Measurements from ENCODE around the gene DHX35.

The DHX35 gene

DNA sequence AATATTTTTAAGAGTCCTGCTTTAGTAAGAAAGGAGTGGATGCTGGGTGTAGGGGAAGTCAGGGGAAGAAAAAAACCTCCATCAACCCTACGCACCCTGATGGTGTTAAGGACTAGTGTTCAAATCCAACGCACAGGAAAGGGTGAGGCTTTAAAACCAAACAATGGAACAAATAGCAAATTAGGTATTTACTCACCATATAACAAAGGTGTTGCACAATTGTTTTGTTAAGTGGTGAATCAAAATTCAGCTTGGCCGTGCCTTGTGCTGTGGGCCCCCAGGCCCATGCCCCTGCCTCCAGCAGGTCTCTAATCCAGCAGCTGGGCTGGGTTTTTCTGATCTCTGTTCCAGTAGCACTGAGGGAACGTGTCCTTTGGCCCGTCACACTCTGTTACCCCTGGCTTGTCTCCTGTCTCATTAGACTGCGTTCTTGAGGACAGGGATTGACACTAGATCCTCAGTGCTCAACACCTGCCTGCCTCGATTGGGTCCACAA lies 24.1 kb upstream of the DHX35 start:
- in situ Hi-C loops (cut with MboI; ENCODE audit: low sequenced_read_pairs, unreplicated experiment), result no loop called here
- TF ChIP-seq, protein P1, sequence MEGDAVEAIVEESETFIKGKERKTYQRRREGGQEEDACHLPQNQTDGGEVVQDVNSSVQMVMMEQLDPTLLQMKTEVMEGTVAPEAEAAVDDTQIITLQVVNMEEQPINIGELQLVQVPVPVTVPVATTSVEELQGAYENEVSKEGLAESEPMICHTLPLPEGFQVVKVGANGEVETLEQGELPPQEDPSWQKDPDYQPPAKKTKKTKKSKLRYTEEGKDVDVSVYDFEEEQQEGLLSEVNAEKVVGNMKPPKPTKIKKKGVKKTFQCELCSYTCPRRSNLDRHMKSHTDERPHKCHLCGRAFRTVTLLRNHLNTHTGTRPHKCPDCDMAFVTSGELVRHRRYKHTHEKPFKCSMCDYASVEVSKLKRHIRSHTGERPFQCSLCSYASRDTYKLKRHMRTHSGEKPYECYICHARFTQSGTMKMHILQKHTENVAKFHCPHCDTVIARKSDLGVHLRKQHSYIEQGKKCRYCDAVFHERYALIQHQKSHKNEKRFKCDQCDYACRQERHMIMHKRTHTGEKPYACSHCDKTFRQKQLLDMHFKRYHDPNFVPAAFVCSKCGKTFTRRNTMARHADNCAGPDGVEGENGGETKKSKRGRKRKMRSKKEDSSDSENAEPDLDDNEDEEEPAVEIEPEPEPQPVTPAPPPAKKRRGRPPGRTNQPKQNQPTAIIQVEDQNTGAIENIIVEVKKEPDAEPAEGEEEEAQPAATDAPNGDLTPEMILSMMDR (IDR thresholded peaks at IDR 0.05; ENCODE audit: borderline replicate concordance, control extremely low read depth, extremely low read depth, insufficient read depth, missing control alignments), result no peak

DNA sequence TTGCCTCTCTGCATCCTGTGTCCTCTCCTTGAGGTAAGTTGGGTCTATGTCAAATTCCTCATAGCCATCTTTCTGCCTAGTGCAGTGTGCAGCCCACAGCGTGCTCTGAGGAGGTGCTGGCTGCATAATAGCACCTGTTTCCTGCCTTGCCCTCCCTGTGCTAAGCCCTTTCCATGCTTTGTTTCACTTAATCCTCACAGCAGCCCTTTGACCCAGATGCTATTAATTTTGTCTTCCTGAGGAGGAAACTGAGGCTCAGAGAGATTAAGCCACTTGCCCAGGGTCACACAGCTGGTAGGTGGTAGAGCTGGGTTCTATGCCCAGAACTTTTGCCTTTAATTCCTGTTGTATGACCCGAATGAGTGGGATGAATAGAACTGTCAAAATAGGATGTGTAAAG lies 22.5 kb upstream of the DHX35 start:
- TF ChIP-seq, protein P1 (IDR thresholded peaks at IDR 0.05; ENCODE audit: borderline replicate concordance, control extremely low read depth, extremely low read depth, insufficient read depth, missing control alignments), result no peak
- in situ Hi-C loops (cut with MboI; ENCODE audit: low sequenced_read_pairs, unreplicated experiment), result no loop called here
- no peak for DNase-seq (ENCODE audit: low spot score)

More for the DNA sequence above, 24.1 kb upstream of the DHX35 start:
- no peak for DNase-seq (ENCODE audit: low spot score)

DNA sequence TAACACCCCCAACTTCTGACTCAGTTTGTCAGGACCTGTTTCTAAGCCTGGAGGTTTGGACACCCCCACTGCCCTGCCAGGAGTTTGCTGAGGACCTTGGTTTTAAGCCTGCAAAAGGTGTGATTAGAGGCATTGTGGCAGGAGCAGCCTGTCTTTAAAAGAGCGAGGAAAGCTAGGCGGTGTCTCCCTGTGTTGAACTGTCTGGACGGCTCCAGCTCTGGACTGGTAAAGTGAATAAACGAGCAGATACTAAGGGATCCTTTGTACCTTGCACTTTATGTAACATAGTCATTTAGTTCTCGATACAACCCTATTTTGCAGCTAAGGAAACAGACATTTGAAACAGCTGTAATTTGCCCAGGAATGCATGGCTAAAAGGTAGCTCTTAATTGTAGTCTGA lies 21.5 kb upstream of the DHX35 start:
- DNase-seq (ENCODE audit: low spot score), result no peak
- in situ Hi-C loops (cut with MboI; ENCODE audit: low sequenced_read_pairs, unreplicated experiment), result no loop called here
- TF ChIP-seq, protein P1 (IDR thresholded peaks at IDR 0.05; ENCODE audit: borderline replicate concordance, control extremely low read depth, extremely low read depth, insufficient read depth, missing control alignments), result no peak

DNA sequence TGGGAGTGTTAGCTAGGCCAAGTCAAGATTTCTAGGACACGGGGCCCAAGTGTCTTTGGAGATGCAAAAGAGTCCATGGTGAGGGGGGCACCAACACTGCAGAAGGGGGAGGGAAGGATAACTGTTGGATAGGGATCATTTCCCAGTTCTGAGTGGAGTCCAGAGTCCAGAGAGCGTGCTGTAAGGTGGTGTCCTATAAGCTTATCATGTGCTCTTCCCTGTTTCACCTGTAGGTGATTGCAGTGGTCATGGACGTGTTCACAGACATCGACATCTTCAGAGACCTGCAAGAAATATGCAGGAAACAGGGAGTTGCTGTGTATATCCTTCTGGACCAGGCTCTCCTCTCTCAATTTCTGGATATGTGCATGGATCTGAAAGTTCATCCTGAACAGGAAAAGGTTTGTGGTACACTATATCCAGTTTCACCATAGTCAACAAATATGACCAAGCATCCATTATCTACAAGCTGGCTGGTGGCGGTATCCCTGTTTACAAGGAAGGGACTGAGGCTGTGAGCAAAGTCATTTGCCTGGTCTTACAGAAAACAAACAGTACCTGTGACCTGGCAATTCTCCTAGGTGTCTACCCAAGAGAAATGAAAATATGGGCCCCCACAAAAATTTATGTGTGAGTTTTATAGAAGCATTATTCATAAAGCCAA lies 20.3 kb upstream of the DHX35 start:
- TF ChIP-seq, protein P1 (IDR thresholded peaks at IDR 0.05; ENCODE audit: borderline replicate concordance, control extremely low read depth, extremely low read depth, insufficient read depth, missing control alignments), result no peak
- in situ Hi-C loops (cut with MboI; ENCODE audit: low sequenced_read_pairs, unreplicated experiment), result no loop called here
- DNase-seq (ENCODE audit: low spot score), result no peak

DNA sequence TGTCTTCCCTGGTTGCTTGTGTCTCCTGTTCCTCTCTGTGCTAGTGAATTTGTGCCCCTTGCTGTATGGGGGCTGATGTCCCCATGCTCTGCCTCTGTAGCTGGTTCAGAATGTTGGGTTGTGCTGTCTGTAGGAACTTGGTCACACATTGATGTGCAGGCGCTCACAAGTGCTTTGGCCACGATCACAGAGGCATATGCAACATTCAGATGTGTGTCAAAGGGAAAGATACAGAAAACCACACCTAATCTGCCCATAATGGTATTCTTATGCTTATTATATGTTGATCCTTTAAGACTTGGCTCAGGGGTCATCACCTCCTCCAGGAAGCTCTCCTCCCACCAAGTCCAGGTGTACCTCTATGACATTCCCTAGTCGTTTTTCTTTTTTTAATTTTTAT lies 17.1 kb upstream of the DHX35 start:
- TF ChIP-seq, protein P1 (IDR thresholded peaks at IDR 0.05; ENCODE audit: borderline replicate concordance, control extremely low read depth, extremely low read depth, insufficient read depth, missing control alignments), result no peak
- in situ Hi-C loops (cut with MboI; ENCODE audit: low sequenced_read_pairs, unreplicated experiment), result no loop called here
- DNase-seq (ENCODE audit: low spot score), result no peak

DNA sequence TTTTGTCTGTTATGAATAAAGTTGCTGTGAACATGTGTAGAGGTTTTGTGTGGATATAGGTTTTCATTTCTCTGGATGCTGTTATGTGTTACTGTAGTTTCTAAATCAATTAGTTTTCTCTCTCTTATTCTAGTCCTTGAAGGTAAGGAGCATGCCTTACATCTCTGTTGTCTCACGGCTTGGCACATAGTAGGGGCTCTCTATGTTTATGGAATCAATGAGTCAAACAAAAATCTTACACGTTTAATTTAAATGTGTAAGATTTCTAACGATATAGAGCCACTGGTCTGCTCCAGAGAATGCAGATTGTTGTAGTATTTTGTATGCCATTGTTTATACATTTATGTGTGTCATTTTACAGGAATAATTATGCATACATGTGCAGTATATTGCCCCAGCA lies 15.3 kb upstream of the DHX35 start:
- no peak for DNase-seq (ENCODE audit: low spot score)
- in situ Hi-C loops (cut with MboI; ENCODE audit: low sequenced_read_pairs, unreplicated experiment), result no loop called here
- TF ChIP-seq, protein P1 (IDR thresholded peaks at IDR 0.05; ENCODE audit: borderline replicate concordance, control extremely low read depth, extremely low read depth, insufficient read depth, missing control alignments), result no peak

Measured in GM13976 (cell line).